Testis (tissue), 2 donors: ENCODE data around the gene LRRFIP1.

Experiments used
- POLR2A ChIP-seq: fragments of 450-650 bp; IDR thresholded peaks from one replicate; pipeline ENCODE4 v1.6.1; 2017; ENCODE audit warnings: antibody characterized with exemption, mild to moderate bottlenecking, moderate library complexity
- TF ChIP-seq, protein P1 (sequence below), 3 experiments: fragments of 450-650 bp in 2 of 3; fragments of 200-600 bp in 1 of 3; sonication (generic) in 1 of 3; IDR thresholded peaks; one replicate each; pipeline ENCODE4 v1.5.1; 2016 to 2019; ENCODE audit warnings: antibody characterized with exemption in 3 of 3, mild to moderate bottlenecking in 2 of 3, moderate library complexity in 1 of 3

DNA sequence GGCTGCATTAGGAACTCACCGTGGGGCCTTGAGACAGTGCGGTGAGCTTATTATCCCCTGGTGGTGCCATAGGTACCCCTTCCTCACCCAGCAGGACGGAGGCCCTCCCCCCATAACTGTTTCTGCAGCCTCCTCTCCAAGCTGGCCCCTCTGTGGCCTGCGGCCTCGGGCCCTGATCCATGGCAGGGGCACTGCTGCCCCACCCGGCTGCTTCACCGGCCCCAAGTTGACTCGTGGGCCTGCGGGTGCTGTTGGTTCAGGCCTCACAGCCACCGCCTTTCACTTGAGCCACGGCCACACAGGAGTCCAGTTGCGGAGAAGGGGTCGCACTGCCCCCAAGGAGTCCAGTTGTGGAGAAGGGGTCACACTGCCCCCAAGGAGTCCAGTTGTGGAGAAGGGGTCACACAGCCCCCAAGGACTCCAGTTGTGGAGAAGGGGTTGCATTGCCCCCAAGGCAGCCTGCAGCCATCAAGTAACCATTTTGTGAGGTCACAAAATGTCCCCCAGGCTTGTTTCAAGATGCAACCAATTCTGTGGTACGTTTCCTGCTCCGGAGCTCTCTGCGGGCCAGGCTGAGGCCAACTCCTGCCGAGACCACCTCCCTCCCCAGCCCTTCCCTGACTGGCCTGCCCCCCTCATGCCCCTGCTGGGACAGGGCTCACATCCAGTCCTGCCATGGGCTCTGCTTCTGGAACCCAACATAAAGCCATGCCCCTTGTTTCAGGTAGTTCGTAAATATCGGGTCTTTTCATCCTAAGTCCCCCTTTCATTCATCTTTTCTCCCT is 4.6 kb downstream of the LRRFIP1 start:
- TF ChIP-seq, protein P1, sequence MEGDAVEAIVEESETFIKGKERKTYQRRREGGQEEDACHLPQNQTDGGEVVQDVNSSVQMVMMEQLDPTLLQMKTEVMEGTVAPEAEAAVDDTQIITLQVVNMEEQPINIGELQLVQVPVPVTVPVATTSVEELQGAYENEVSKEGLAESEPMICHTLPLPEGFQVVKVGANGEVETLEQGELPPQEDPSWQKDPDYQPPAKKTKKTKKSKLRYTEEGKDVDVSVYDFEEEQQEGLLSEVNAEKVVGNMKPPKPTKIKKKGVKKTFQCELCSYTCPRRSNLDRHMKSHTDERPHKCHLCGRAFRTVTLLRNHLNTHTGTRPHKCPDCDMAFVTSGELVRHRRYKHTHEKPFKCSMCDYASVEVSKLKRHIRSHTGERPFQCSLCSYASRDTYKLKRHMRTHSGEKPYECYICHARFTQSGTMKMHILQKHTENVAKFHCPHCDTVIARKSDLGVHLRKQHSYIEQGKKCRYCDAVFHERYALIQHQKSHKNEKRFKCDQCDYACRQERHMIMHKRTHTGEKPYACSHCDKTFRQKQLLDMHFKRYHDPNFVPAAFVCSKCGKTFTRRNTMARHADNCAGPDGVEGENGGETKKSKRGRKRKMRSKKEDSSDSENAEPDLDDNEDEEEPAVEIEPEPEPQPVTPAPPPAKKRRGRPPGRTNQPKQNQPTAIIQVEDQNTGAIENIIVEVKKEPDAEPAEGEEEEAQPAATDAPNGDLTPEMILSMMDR (IDR thresholded peaks at IDR 0.05), result no peak
- no peak for TF ChIP-seq POLR2A
